GM23248 (cell line): ENCODE measurements around the gene RETSAT. TPM values are rescaled to one million over a fixed set of nuclear protein-coding genes. Genes with fewer than 3 reads are reported as not detected.
"Not testable (repeated sequence)": the region's sequence is repeated elsewhere in the genome, so short reads cannot be mapped to it uniquely, and the experiment has no call there.

ENCODE experiments used
- DNase-seq: peaks from one replicate; pipeline ENCODE4 v3.0.0-alpha.2; 2015
- H2AFZ ChIP-seq: fragments of 200-600 bp; sonication (generic); 2 replicates; pipeline ENCODE4 v1.6.1; 2016; ENCODE audit warnings: antibody characterized with exemption
- H3F3A ChIP-seq: fragments of 200-600 bp; sonication (generic); 2 replicates; pipeline ENCODE4 v1.6.1; 2016; ENCODE audit warnings: mild to moderate bottlenecking, antibody characterized with exemption, mixed run types; ENCODE audit not compliant: insufficient read depth
- H3K27ac ChIP-seq: fragments of 200-600 bp; sonication (generic); 2 replicates; pipeline ENCODE4 v1.5.1; 2016; ENCODE audit warnings: mild to moderate bottlenecking
- H3K27me3 ChIP-seq: fragments of 200-600 bp; sonication (generic); replicated peaks from 2 replicates; pipeline ENCODE4 v1.6.1; 2016; ENCODE audit warnings: mild to moderate bottlenecking; ENCODE audit not compliant: insufficient read depth
- H3K36me3 ChIP-seq: fragments of 200-600 bp; sonication (generic); 2 replicates; pipeline ENCODE4 v1.6.1; 2016; ENCODE audit warnings: low read depth, mild to moderate bottlenecking
- H3K4me1 ChIP-seq: fragments of 200-600 bp; sonication (generic); 2 replicates; pipeline ENCODE4 v1.6.1; 2016; ENCODE audit warnings: mild to moderate bottlenecking; ENCODE audit not compliant: insufficient read depth
- H3K4me2 ChIP-seq: fragments of 200-600 bp; sonication (generic); one replicate; pipeline ENCODE4 v1.6.1; 2016; ENCODE audit warnings: mild to moderate bottlenecking; ENCODE audit not compliant: unreplicated experiment
- H3K4me3 ChIP-seq: fragments of 200-600 bp; sonication (generic); 2 replicates; pipeline ENCODE4 v1.5.1; 2016; ENCODE audit warnings: mild to moderate bottlenecking
- H3K79me2 ChIP-seq: fragments of 200-600 bp; sonication (generic); 2 replicates; pipeline ENCODE4 v1.6.1; 2016; ENCODE audit warnings: mild to moderate bottlenecking; ENCODE audit not compliant: insufficient read depth
- H3K9ac ChIP-seq: fragments of 200-600 bp; sonication (generic); 2 replicates; pipeline ENCODE4 v1.6.1; 2016; ENCODE audit warnings: mild to moderate bottlenecking
- H3K9me2 ChIP-seq: fragments of 200-600 bp; sonication (generic); 2 replicates; pipeline ENCODE4 v1.6.1; 2016; ENCODE audit warnings: mixed run types, mild to moderate bottlenecking, moderate library complexity; ENCODE audit not compliant: insufficient read depth
- H3K9me3 ChIP-seq: fragments of 200-600 bp; sonication (generic); one replicate; pipeline ENCODE4 v1.6.1; 2017; ENCODE audit warnings: low read depth
- H4K20me1 ChIP-seq: fragments of 200-600 bp; sonication (generic); 2 replicates; pipeline ENCODE4 v1.6.0; 2016; ENCODE audit not compliant: insufficient read depth
- EZH2 ChIP-seq: fragments of 200-600 bp; sonication (generic); IDR thresholded peaks from 2 replicates; pipeline ENCODE4 v1.6.1; 2018; ENCODE audit warnings: antibody characterized with exemption, mild to moderate bottlenecking; ENCODE audit not compliant: insufficient read depth, poor library complexity, severe bottlenecking
- EZH2phosphoT487 ChIP-seq: fragments of 200-600 bp; sonication (generic); IDR thresholded peaks from 2 replicates; pipeline ENCODE4 v1.6.1; 2018; ENCODE audit warnings: antibody characterized with exemption, moderate library complexity, mild to moderate bottlenecking, low read depth; ENCODE audit not compliant: insufficient read depth
- WGBS, 2 experiments: methylation state at CpG; one replicate each; pipeline ENCODE4 v1.1.6; 2015 to 2017; ENCODE audit warnings: low lambda C conversion rate in 2 of 2, low coverage in 1 of 2; ENCODE audit errors: missing lambda C conversion rate in 2 of 2; 5-methylcytosine and 5-hydroxymethylcytosine counted together
- in situ Hi-C: fragments of 300-500 bp; cut with MboI; formaldehyde crosslinking; loops from 2 replicates; pipeline ENCODE4 v1.15.0; 2020
- polyA plus RNA-seq: library from polyadenylated mRNA; unstranded; fragments of >200 nt; fragmentation: Nextera tagmentation; extraction: Ambion mirVana; gene quantifications from 2 replicates; pipeline ENCODE4 v1.2.1, GENCODE V29; 2016
- total RNA-seq: library from RNA; depleted of rRNA; stranded (reverse); fragments of >200 nt; shearing (Covaris generic); gene quantifications from 2 replicates; pipeline ENCODE4 v1.2.3, GENCODE V29; 2014

Gene RETSAT
- total and polyA plus RNA-seq, 2 experiments from 2014 or later = 20.4 to 68.6 TPM

DNA sequence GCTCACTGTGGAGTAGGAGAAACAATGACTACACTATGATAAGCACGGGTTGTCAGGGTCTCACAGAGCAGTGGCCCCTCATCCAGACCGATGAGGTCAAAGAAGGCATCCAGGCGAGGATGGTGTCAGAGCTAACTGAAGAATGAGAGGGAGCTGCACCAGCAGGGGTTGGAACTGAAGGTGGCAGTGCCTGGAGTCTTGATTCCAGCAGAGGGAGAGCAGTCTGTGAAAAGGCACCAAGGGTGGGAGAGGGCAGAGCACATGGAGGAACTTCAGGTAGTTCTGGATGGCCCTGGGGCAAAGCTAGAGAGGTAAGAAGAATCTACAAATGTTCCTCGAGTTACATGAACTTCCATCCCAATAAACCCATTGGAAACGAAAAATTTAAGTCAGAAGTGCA, 12.9 kb upstream of the RETSAT start:
- Histone ChIP-seq H3K9me2 (no peaks in the 10 kb centered on the region), H3K4me3 (no peak overlapping the region), H3K79me2 (no peaks in the 10 kb centered on the region), H3F3A (no peaks in the 10 kb centered on the region), H3K27ac (no peak overlapping the region), H3K4me1 (no peaks in the 10 kb centered on the region), H3K36me3 (no peaks in the 10 kb centered on the region; the same call in 1 of the 2 replicates), H3K4me2 (no peak overlapping the region), H2AFZ (no peak overlapping the region), H3K27me3 (no peaks in the 10 kb centered on the region), H4K20me1 (no peaks in the 10 kb centered on the region), H3K9ac (no peak overlapping the region), H3K9me3 (no peaks in the 10 kb centered on the region)
- DNase-seq = no peak
- TF ChIP-seq EZH2phosphoT487 = no peak
- no peak for TF ChIP-seq EZH2
- 83 to 89% methylated on average over 5 of the region's 5 CpGs for WGBS, 2 experiments
- in situ Hi-C loops = no loop called here

DNA sequence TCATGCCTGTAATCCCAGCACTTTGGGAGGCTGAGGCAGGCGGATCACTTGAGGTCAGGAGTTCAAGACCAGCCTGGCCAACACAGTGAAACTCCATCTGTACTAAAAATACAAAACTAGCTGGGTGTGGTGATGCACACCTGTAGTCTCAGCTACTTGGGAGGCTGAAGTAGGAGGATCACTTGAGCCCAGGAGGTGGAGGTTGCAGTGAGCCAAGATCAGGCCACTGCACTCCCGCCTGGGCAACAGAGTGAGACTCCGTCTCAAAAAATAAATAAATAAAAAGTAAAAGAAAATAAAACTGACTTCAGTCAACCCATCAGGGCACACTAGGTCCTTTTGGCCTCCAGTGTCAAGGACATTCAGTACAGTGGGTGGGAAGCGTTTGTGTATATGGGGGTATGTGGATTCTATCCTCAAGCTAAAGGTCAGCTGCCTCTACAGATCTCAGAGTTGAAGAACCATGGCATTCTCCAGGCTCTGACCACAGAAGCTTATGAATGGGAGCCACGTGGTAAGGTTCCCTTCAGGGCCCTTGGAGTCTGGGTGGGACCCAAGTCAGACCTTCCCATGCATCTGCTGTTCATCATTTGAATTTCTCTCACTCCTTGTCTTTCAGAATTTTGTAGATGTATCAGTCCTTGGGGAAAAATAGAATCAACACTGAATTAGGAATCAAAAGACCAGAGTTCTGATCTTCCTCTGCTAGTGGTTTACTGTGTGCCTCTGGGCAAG, 8.5 kb upstream of the RETSAT start:
- in situ Hi-C loops, H2AFZ ChIP-seq, H3K27ac ChIP-seq, H3K4me3 ChIP-seq, H3K36me3 ChIP-seq, H4K20me1 ChIP-seq, H3K4me1 ChIP-seq, H3K9me2 ChIP-seq, H3K4me2 ChIP-seq, H3K27me3 ChIP-seq, H3K79me2 ChIP-seq, H3K9me3 ChIP-seq, H3F3A ChIP-seq, H3K9ac ChIP-seq, DNase-seq: not testable (repeated sequence)
- 97 to 99% methylated on average over 5 of the region's 5 CpGs for WGBS, 2 experiments

DNA sequence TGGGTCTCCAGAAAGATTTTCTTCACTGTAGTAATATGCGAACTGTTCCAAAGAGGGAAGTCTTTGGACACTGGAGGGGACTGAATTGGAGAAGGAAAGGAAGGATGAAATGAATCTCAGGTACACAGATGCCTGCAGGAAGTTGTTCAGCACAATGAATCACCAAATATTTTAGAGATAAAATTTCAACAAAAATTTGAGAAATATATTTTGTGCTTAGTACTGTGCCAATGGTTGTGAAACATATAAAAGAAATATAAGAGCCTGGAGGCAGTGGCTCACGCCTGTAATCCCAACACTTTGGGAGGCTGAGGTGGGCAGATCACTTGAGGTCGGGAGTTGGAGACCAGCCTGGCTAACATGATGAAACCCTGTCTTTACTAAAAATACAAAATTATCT, 3.4 kb upstream of the RETSAT start:
- Histone ChIP-seq H3K9me2 (no peaks in the 10 kb centered on the region), H3K9ac (no peak overlapping the region), H3K27ac (no peak overlapping the region), H2AFZ (no peak overlapping the region), H3K4me1 (peaks cover 24% of the 10 kb centered on the region; the same call in 1 of the 2 replicates), H3K9me3 (no peaks in the 10 kb centered on the region), H3K4me2 (no peak overlapping the region), H3K27me3 (no peaks in the 10 kb centered on the region), H3K36me3 (peaks cover 12% of the 10 kb centered on the region; the same call in 1 of the 2 replicates), H3K4me3 (no peak overlapping the region), H4K20me1 (no peaks in the 10 kb centered on the region), H3F3A (no peaks in the 10 kb centered on the region), H3K79me2 (peaks cover 53% of the 10 kb centered on the region)
- TF ChIP-seq EZH2 = no peak
- whole genome bisulfite sequencing, 2 experiments = 71 to 73% methylated on average over 3 of the region's 3 CpGs
- DNase-seq = no peak
- in situ Hi-C loops = no loop called here

DNA sequence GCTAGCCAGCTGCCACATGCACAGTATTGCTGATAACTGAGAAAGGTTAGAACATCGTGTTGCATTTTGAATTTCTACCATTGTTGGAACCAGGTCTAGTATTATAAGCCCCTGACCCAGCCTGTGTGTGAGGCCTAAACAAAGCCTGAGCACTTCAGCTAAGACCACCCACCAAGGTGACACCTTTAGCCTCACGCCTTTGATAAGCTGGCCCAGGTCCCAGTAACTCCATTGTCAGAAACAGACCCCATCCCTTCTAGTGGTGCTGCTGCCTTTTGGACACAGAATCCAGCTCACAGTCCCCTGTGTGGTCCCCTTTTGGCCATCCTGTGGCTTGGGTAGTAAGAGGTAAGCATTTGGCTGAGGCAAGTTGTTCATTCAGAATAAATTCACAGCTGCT, 1.9 kb upstream of the RETSAT start:
- Histone ChIP-seq H3K4me2 (no peak overlapping the region), H3K9me2 (no peaks in the 10 kb centered on the region), H3F3A (no peaks in the 10 kb centered on the region), H4K20me1 (no peaks in the 10 kb centered on the region), H3K27me3 (no peaks in the 10 kb centered on the region), H3K36me3 (0 out of 2 replicates have a peak, but pooled peaks cover 10% of the 10 kb centered on the region), H2AFZ (no peak overlapping the region), H3K4me1 (peaks cover 24% of the 10 kb centered on the region; the same call in 1 of the 2 replicates), H3K9me3 (no peaks in the 10 kb centered on the region), H3K4me3 (no peak overlapping the region), H3K9ac (no peak overlapping the region), H3K79me2 (peaks cover 61% of the 10 kb centered on the region), H3K27ac (no peak overlapping the region)
- no peak for TF ChIP-seq EZH2phosphoT487
- no peak for TF ChIP-seq EZH2
- DNase-seq = no peak
- in situ Hi-C loops = no loop called here
- 73 to 82% methylated on average over 2 of the region's 2 CpGs for WGBS, 2 experiments
